SU-DHL-6 (cell line): ENCODE data around the gene TATDN2.
"Not testable (repeated sequence)": the region's sequence is repeated elsewhere in the genome, so short reads cannot be mapped to it uniquely, and the experiment has no call there.

Experiments
- H2AFZ ChIP-seq: fragments of 200-600 bp; sonication (generic); 2 replicates; pipeline ENCODE4 v1.6.1; 2014; ENCODE audit warnings: low read depth, mild to moderate bottlenecking, moderate library complexity, mixed read lengths, antibody characterized with exemption, low read length; ENCODE audit not compliant: severe bottlenecking
- H3F3A ChIP-seq: fragments of 200-600 bp; shearing (Covaris generic); 2 replicates; pipeline ENCODE4 v1.6.0; 2016; ENCODE audit warnings: antibody characterized with exemption, mild to moderate bottlenecking; ENCODE audit not compliant: insufficient read depth
- H3K27ac ChIP-seq: fragments of 200-600 bp; sonication (generic); 2 replicates; pipeline ENCODE4 v1.5.1; 2016; ENCODE audit warnings: low read depth, mild to moderate bottlenecking, low read length, moderate library complexity, mixed read lengths
- H3K27me3 ChIP-seq: fragments of 200-600 bp; sonication (generic), shearing (Covaris generic); 2 replicates; pipeline ENCODE4 v1.6.0; 2014; ENCODE audit warnings: mild to moderate bottlenecking, low read length
- H3K36me3 ChIP-seq: fragments of 200-600 bp; sonication (generic); 2 replicates; pipeline ENCODE4 v1.6.1; 2014; ENCODE audit warnings: mild to moderate bottlenecking, low read length, mixed read lengths
- H3K4me2 ChIP-seq: fragments of 300-600, 200-600 bp; shearing (Covaris generic), sonication (generic); 2 replicates; pipeline ENCODE4 v1.6.0; 2014; ENCODE audit warnings: low read length, low read depth, mild to moderate bottlenecking; ENCODE audit not compliant: poor library complexity, severe bottlenecking
- H3K4me3 ChIP-seq: fragments of 200-600 bp; sonication (generic); 2 replicates; pipeline ENCODE4 v1.5.1; 2014; ENCODE audit warnings: antibody characterized with exemption, low read length, mild to moderate bottlenecking, mixed read lengths; ENCODE audit not compliant: insufficient read depth, poor library complexity, severe bottlenecking
- H3K79me2 ChIP-seq: fragments of 200-600 bp; sonication (generic); 2 replicates; pipeline ENCODE4 v1.6.1; 2014; ENCODE audit warnings: mild to moderate bottlenecking, low read length, moderate library complexity; ENCODE audit not compliant: insufficient read depth
- H3K9ac ChIP-seq: fragments of 200-600 bp; sonication (generic); 2 replicates; pipeline ENCODE4 v1.7.0; 2014; ENCODE audit warnings: mild to moderate bottlenecking, low read length
- H3K9me2 ChIP-seq: fragments of 200-600 bp; sonication (generic); replicated peaks from 2 replicates; pipeline ENCODE4 v1.6.1; 2014; ENCODE audit warnings: low read length; ENCODE audit not compliant: insufficient read depth
- H3K9me3 ChIP-seq: fragments of 200-600 bp; sonication (generic); 2 replicates; pipeline ENCODE4 v1.6.1; 2014; ENCODE audit warnings: low read length, mixed read lengths; ENCODE audit not compliant: insufficient read depth
- H4K20me1 ChIP-seq: fragments of 200-600 bp; sonication (generic); 2 replicates; pipeline ENCODE4 v1.6.1; 2014; ENCODE audit warnings: low read depth, mild to moderate bottlenecking, antibody characterized with exemption, low read length, moderate library complexity, mixed read lengths
- EZH2phosphoT487 ChIP-seq: fragments of 200-600 bp; sonication (generic), shearing (Covaris generic); conservative IDR thresholded peaks from 2 replicates; pipeline ENCODE4 v1.6.1; 2018; ENCODE audit warnings: mild to moderate bottlenecking, antibody characterized with exemption, low read length, moderate library complexity, mixed read lengths
- TF ChIP-seq, protein P1 (sequence below): fragments of 200-600 bp; sonication (generic); IDR thresholded peaks from one replicate; pipeline ENCODE4 v1.5.1; 2017; ENCODE audit warnings: antibody characterized with exemption, mild to moderate bottlenecking, low read length, moderate library complexity; ENCODE audit not compliant: insufficient read depth, poor library complexity, severe bottlenecking

TATDN2 gene

DNA sequence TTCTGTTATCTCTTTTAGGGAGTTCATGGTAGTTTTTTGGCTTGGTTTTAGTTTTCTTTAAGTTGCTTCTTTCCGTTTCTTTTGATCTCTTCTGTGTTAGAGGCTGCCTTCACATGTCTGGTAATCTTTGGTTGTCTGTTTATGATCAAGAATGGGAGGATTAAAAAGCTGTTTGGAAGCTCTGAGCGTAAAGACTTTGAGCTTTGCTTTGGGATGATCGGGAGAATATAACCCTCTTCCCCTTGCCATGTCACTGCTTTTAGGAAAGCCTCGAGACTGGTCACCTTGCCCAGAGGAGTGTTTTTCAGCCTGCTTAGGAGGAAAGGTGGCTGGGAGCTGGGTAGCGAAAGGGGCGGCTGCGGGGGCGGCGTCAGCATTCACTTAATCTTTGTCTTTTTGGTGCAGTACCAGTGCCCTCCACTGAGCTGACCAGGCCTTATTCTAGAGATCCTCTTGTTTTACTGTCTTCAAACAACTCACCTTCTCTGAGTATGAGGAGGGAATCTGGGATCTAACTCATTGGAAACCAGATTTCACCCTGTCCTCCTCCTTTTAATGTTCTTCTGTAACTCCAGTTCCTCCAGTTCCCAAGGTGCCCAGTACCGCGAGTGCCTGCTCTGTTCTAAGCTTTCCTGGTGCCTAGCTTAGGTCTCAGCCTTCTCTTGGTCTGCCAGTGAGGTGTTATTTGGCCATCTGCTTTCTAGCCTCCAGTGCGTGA is 15.5 kb downstream of the TATDN2 start:
- Histone ChIP-seq H3K9me3 (no peaks in the 10 kb centered on the region), H3K27ac (no peak overlapping the region), H2AFZ (no peak overlapping the region), H3K9ac (no peak overlapping the region), H4K20me1 (peaks cover 3% of the 10 kb centered on the region; the same call in 1 of the 2 replicates), H3K4me3 (no peak overlapping the region), H3F3A (0 out of 2 replicates have a peak, but pooled peaks cover 3% of the 10 kb centered on the region), H3K79me2 (peaks cover 88% of the 10 kb centered on the region), H3K27me3 (no peaks in the 10 kb centered on the region), H3K9me2 (no peaks in the 10 kb centered on the region), H3K4me2 (no peak overlapping the region), H3K36me3 (peaks cover 39% of the 10 kb centered on the region; the same call in 1 of the 2 replicates)
- TF ChIP-seq EZH2phosphoT487, result no peak
- TF ChIP-seq, protein P1, sequence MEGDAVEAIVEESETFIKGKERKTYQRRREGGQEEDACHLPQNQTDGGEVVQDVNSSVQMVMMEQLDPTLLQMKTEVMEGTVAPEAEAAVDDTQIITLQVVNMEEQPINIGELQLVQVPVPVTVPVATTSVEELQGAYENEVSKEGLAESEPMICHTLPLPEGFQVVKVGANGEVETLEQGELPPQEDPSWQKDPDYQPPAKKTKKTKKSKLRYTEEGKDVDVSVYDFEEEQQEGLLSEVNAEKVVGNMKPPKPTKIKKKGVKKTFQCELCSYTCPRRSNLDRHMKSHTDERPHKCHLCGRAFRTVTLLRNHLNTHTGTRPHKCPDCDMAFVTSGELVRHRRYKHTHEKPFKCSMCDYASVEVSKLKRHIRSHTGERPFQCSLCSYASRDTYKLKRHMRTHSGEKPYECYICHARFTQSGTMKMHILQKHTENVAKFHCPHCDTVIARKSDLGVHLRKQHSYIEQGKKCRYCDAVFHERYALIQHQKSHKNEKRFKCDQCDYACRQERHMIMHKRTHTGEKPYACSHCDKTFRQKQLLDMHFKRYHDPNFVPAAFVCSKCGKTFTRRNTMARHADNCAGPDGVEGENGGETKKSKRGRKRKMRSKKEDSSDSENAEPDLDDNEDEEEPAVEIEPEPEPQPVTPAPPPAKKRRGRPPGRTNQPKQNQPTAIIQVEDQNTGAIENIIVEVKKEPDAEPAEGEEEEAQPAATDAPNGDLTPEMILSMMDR, result no peak

GRCh38 chr3:10265833-10266232 is 17.6 kb downstream of the TATDN2 start:
- Histone ChIP-seq H4K20me1 (peaks cover 3% of the 10 kb centered on the region; the same call in 1 of the 2 replicates), H3K27me3 (no peaks in the 10 kb centered on the region), H3K79me2 (peaks cover 90% of the 10 kb centered on the region), H3K4me3 (no peak overlapping the region), H3K36me3 (peaks cover 34% of the 10 kb centered on the region; the same call in 1 of the 2 replicates), H3F3A (0 out of 2 replicates have a peak, but pooled peaks cover 3% of the 10 kb centered on the region), H3K9me3 (no peaks in the 10 kb centered on the region), H3K9ac (no peak overlapping the region), H3K4me2 (no peak overlapping the region), H3K9me2 (no peaks in the 10 kb centered on the region), H2AFZ (no peak overlapping the region), H3K27ac (no peak overlapping the region)
- TF ChIP-seq, protein P1, result no peak
- no peak for TF ChIP-seq EZH2phosphoT487

- H4K20me1 ChIP-seq, result not testable (repeated sequence)
- peaks cover 92% of the 10 kb centered on the region for H3K79me2 ChIP-seq
- peaks cover 36% of the 10 kb centered on the region for H3K36me3 ChIP-seq
These were observed 18.7 kb downstream of the TATDN2 start for GRCh38 chr3:10266936-10267335.

GRCh38 chr3:10268116-10268515 is 19.9 kb downstream of the TATDN2 start:
- Histone ChIP-seq H3K9ac (no peak overlapping the region), H4K20me1 (peaks cover 6% of the 10 kb centered on the region; the same call in 1 of the 2 replicates), H3K9me2 (no peaks in the 10 kb centered on the region), H3K4me2 (no peak overlapping the region), H3F3A (0 out of 2 replicates have a peak, but pooled peaks cover 3% of the 10 kb centered on the region), H3K27ac (no peak overlapping the region), H3K9me3 (no peaks in the 10 kb centered on the region), H3K79me2 (peaks cover 92% of the 10 kb centered on the region), H3K27me3 (no peaks in the 10 kb centered on the region), H3K4me3 (no peak overlapping the region), H2AFZ (no peak overlapping the region), H3K36me3 (peaks cover 33% of the 10 kb centered on the region)
- no peak for TF ChIP-seq EZH2phosphoT487
- TF ChIP-seq, protein P1, result no peak

More at GRCh38 chr3:10266936-10267335, 18.7 kb downstream of the TATDN2 start:
- not testable (repeated sequence) for H3F3A ChIP-seq, H3K4me3 ChIP-seq, H3K9me3 ChIP-seq, H3K27ac ChIP-seq, H3K9ac ChIP-seq, H3K4me2 ChIP-seq, H3K9me2 ChIP-seq, H3K27me3 ChIP-seq, H2AFZ ChIP-seq
